ENCODE results near the gene DNAH7. TPM values are rescaled to one million over a fixed set of nuclear protein-coding genes. Genes with fewer than 3 reads are reported as not detected.

Gene DNAH7
- total and polyA plus RNA-seq, 2 of the 8 experiments (the other 6 are each of a cell fraction or from before 2014, with no cell fraction given): 0.07 to 0.08 TPM

DNA sequence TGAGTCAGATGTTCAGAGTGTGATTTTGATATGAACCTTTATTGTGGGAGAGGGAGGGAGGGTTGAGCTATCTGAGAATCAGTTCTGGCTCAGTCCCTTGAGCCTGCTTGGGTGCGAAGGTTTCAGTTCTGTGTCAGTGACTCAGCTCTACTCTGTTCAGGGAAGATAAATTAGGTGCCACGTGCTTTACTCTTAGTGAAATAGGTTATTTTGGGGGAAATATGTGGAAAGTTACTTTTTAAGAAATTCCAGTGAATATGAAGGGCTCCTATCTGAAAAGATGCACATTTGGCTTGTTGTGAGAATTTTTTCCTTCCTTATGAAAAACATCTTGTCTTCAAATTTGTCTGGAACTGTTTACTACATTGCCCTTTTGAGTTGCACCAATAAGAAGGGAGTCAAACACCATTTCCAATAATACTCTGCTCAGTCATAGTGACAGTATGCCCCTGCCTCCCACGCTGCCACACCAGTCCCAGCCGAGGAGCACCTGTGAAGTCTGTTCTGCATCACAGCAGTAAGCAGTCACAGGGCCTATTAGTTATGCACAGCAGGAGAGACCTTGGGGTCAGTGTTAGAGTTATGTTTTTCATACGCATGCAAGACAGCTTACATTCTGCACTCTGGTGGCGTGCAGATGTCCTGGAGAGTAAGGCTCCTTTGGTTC, 32.8 kb upstream of the DNAH7 start:
- no peak overlapping the region for H2AFZ ChIP-seq (ENCODE audit: low read length)
- H4K8ac ChIP-seq (ENCODE audit: extremely low read depth, insufficient read depth, low read length): no peak overlapping the region
- H3K9ac ChIP-seq (replicated peaks in 1 of 4; ENCODE audit: extremely low read depth in 1 of 4, low read depth in 3 of 4, low read length in 3 of 4): no peak overlapping the region
- no peak overlapping the region for H4K5ac ChIP-seq (ENCODE audit: insufficient read length, low read depth, low read length)
- no peaks in the 10 kb centered on the region for H3K27me3 ChIP-seq (replicated peaks in 1 of 4; ENCODE audit: control insufficient read depth in 3 of 4, extremely low read depth in 1 of 4, insufficient read depth in 3 of 4, low read length in 3 of 4)
- no peaks in the 10 kb centered on the region for H3K79me1 ChIP-seq (ENCODE audit: low read depth, low read length)
- TF ChIP-seq TEAD4 (IDR thresholded peaks at IDR 0.05; ENCODE audit: low read depth, low read length) (no peak), HDAC2 (IDR thresholded peaks at IDR 0.05; ENCODE audit: borderline replicate concordance in 1 of 2, low read depth in 2 of 2, low read length in 2 of 2) (no peak), CREB1 (IDR thresholded peaks at IDR 0.05) (no peak)
- H2AK5ac ChIP-seq (ENCODE audit: low read depth, low read length): no peak overlapping the region
- H2BK12ac ChIP-seq (ENCODE audit: low read depth, low read length): no peak overlapping the region
- no peak overlapping the region for H3K4me3 ChIP-seq (ENCODE audit: extremely low read depth in 1 of 4, insufficient read depth in 2 of 4, low read depth in 3 of 4, low read length in 4 of 4)
- no peak overlapping the region for H3K27ac ChIP-seq (ENCODE audit: low read depth, low read length)
- ChIA-PET POLR2A (ENCODE audit: partially characterized antibody) (no interaction called here), CTCF (ENCODE audit: partially characterized antibody) (interaction anchor here (0.6 to 3.2 kb wide), 4 partner anchors 11 to 33 kb away, joined by 3 to 15 read pairs (median 4); partner anchors contain the start of gene DNAH7)
- no peak overlapping the region for H3K23ac ChIP-seq (ENCODE audit: insufficient read length)
- WGBS, 2 experiments (ENCODE audit: extremely low coverage in 1 of 2, insufficient coverage in 1 of 2, insufficient read length in 1 of 2, insufficient replicate concordance in 2 of 2, low coverage in 1 of 2, low lambda C conversion rate in 2 of 2, missing lambda C conversion rate in 1 of 2): 56% methylated on average over 6 of the region's 6 CpGs; no CpG with 5 or more reads in 1 of the 2 experiments
- H2BK5ac ChIP-seq (ENCODE audit: low read depth, low read length): no peak overlapping the region
- FAIRE-seq (no peak), DNase-seq (ENCODE audit: low read depth in 1 of 2, low spot score in 2 of 2) (no peak)
- no peak overlapping the region for H3K56ac ChIP-seq (replicated peaks; ENCODE audit: insufficient read length, low read depth, low read length)
- H3K18ac ChIP-seq (ENCODE audit: extremely low read depth, low read length): no peak overlapping the region
- H3K9me3 ChIP-seq (ENCODE audit: insufficient read depth in 2 of 2, low read depth in 1 of 2, low read length in 1 of 2): no peaks in the 10 kb centered on the region; a peak in 2 of 4 replicates
- no peak overlapping the region for H3K4me2 ChIP-seq (ENCODE audit: insufficient read depth in 1 of 2, low read depth in 2 of 2, low read length in 2 of 2)
- no peak overlapping the region for H2BK20ac ChIP-seq (ENCODE audit: low read length)
- no peak overlapping the region for H3K14ac ChIP-seq (ENCODE audit: insufficient read length)
- no peak overlapping the region; the same call in 1 of the 2 replicates for H2BK15ac ChIP-seq (ENCODE audit: low read length)
- H3K23me2 ChIP-seq (ENCODE audit: low read depth, low read length): no peaks in the 10 kb centered on the region
- peaks cover 4 to 10% (median 5%) of the 10 kb centered on the region in 4 experiments; a peak in 5 of 7 replicates for H3K4me1 ChIP-seq (replicated peaks in 1 of 4; ENCODE audit: control insufficient read depth in 3 of 4, insufficient read depth in 4 of 4, low read length in 3 of 4)
- no peaks in the 10 kb centered on the region; a peak in 1 of 8 replicates for H3K36me3 ChIP-seq (ENCODE audit: control insufficient read depth in 2 of 4, insufficient read depth in 4 of 4, low read length in 3 of 4)
- no peaks in the 10 kb centered on the region for H4K20me1 ChIP-seq (replicated peaks in 1 of 2; ENCODE audit: control insufficient read depth in 1 of 2, insufficient read depth in 2 of 2, low read length in 2 of 2)
- H3K79me2 ChIP-seq (ENCODE audit: control insufficient read depth in 1 of 2, insufficient read depth in 2 of 2, low read length in 2 of 2): no peaks in the 10 kb centered on the region
- no peak overlapping the region for H3K4ac ChIP-seq (replicated peaks; ENCODE audit: insufficient read length, low read depth, low read length)
- no peak overlapping the region for H2BK120ac ChIP-seq (replicated peaks; ENCODE audit: low read depth, low read length)
- H4K91ac ChIP-seq (replicated peaks; ENCODE audit: insufficient read length, low read length): no peak overlapping the region
